GM12892 (cell line): Measurements from ENCODE around the gene FBXO24.
A peak's percentile ranks its signal among the peaks of the same experiment; 100 is the strongest.

Experiments used
- DNase-seq: peaks from one replicate; pipeline ENCODE4 v3.0.0; 2011; ENCODE audit not compliant: insufficient read length
- FAIRE-seq: peaks from 2 replicates; lab custom pipeline; 2011; peaks lifted over from hg19 to GRCh38; lab: Jason Lieb, UNC
- POLR2A ChIP-seq: IDR thresholded peaks from 2 replicates; pipeline ENCODE4 v1.6.1; 2011; ENCODE audit warnings: low read depth, low read length, control low read depth
- POLR2AphosphoS5 ChIP-seq: IDR thresholded peaks from 2 replicates; pipeline ENCODE4 v1.6.1; 2011; ENCODE audit warnings: low read depth, low read length, control low read depth
- TAF1 ChIP-seq: IDR thresholded peaks from 2 replicates; pipeline ENCODE4 v1.6.1; 2011; ENCODE audit warnings: low read depth, mild to moderate bottlenecking, control low read depth, low read length, borderline replicate concordance

The FBXO24 gene

DNA sequence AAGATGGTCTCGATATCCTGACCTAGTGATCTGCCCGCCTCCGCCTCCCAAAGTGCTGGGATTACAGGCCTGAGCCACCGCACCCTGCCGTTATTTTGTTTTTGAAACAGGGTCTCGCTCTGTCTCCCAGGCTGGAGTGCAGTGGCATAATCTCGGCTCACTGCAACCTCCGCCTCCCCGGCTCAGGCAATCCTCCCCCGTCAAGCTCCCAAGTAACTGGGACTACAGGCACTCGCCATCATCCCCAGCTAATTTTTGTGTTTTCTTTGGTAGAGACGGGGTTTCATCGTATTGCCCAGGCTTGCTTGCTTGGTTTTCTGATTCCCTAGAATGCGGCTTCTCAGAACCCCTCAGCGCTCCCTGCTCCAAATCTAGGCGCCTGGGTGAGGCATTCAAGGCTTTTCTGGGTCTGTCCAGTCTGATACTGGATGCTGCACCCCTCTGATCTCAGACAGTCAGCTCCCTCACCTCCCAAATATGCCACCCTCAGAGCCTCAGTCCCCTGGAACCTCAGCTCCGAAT, 53.9 kb downstream of the FBXO24 start:
- DNase-seq (no peak), FAIRE-seq (no peak)
- no peak for TF ChIP-seq POLR2AphosphoS5
- no peak for TF ChIP-seq TAF1
- TF ChIP-seq POLR2A, result no peak

DNA sequence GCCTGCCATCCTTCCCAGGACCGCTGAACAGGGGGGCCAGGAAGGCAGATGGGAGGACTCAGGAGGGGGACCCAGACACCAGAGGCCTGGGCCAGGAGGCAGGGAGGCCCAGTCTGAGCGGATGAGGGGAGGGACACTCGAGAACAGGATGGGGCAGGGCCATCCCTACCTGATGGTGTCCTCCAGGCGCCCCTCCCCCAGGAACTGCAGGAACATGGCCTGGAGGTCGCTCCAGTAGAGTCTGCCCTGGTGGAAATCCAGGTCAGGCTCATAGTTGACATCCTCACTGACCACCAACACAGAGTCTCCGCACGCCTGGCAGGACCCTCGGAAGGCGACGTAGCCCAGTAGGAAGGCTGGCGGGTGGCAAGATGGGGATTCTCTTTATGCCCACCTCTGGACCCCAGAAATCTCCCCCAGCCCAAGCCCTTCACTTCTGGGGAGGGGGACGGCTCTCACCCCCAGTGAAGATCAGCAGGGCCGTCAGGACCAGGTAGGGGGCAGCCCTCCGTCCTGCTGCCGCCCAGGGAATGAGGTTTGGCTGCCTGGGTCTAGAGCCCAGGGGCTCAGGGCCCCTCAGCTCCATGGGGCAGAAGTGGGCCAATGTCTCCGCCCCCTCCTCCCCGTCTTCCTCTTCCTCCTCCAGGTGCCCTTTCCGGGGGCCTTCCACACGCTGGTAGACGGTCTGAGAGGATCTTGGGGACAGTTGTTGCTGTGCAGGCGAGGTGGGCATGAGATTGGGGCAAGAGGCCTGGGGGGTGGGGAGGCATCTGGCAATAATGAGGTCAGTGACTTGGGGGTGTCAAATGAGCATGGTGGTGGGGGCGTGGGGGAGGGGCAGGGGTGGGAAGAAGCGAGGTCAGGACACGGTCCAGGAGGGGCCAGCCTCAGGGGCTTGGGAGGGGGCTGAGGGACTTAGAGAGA, 54.7 kb downstream of the FBXO24 start:
- DNase-seq (no peak), FAIRE-seq (no peak)
- TF ChIP-seq POLR2AphosphoS5 (no peak), TAF1 (no peak), POLR2A (no peak)

DNA sequence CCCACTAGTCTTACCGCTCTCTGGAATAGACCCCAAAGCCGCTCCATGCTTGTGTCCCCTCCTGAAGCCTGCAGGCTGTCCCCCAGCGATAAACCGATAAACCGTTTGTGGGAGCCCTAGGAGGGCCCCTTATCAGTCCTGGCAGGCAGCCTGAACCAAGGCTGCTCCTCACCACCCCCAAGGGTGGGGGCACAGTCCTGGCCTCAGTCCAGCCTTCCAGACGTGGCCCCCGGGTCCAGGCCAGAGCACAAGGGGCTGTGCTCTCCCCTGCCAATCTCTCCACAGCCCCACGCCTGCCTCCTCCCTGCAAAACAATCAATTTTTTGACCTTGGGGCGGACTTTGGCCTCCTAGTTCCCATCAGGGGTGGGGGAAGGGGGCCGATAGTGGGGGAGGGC, 55.3 kb downstream of the FBXO24 start, which contains the start of gene TFR2:
Gene TFR2 (minus strand): TSS at position 90 of the 397 bp plus-strand sequence. CDS start 43 bp downstream, at position 47.
- DNase-seq (no peak), FAIRE-seq (no peak)
- TF ChIP-seq POLR2A (no peak), POLR2AphosphoS5 (no peak), TAF1 (no peak)

DNA sequence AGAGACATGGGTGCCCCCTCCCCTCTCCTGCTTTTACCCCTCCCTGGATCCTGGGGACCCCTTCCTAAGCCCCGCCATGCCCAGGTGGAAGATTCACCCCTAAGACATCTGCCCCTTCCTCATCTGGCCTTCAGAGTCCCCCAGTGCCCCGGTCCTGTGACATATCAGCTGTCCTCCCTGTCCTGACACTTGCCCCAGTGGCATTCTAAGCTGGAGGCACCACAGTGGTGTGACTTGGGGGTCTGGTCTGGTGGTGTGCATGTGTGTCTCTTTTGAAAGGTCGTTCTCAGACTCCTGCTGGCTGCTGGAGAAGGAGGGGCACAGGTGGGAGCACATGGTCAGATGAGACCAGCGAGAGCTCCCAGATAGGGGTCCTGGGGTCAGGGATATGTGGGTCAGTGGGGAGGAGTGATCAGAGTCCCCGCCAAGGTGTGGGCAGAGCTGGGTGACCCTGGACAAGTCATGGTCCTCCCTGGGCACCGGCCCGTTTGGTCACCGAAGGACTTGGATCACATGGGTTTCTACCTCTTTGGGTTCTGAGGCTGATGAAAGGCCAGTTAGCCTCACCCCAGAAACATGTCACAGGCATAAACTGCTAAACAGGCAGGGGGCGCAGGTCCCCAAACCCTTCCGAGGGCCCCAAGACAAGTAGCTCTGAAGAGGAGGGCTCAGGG, 55.9 kb downstream of the FBXO24 start:
- TF ChIP-seq POLR2A (no peak), POLR2AphosphoS5 (no peak), TAF1 (no peak)
- DNase-seq (no peak), FAIRE-seq (no peak)

DNA sequence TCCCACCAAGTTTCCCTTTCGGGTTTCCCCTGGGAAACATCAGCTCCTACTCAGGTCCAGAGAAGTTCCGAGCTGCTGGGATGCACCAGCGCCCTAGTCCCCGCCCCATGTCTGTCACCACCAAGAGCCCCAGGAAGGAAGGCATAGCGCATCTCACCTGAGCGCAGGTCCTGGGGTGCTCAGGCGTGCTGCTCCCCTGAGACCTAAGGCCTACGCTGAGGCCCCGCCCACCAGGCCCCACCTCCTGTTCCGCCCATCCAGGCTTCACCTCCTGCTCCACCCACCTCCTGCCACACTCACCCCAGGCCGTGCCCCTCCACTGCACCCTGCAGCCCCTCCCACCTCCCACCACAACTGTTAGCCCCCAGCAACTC, 56.4 kb downstream of the FBXO24 start:
- FAIRE-seq (peak; percentile 73), DNase-seq (peak; percentile 86)
- no peak for TF ChIP-seq TAF1
- no peak for TF ChIP-seq POLR2AphosphoS5

DNA sequence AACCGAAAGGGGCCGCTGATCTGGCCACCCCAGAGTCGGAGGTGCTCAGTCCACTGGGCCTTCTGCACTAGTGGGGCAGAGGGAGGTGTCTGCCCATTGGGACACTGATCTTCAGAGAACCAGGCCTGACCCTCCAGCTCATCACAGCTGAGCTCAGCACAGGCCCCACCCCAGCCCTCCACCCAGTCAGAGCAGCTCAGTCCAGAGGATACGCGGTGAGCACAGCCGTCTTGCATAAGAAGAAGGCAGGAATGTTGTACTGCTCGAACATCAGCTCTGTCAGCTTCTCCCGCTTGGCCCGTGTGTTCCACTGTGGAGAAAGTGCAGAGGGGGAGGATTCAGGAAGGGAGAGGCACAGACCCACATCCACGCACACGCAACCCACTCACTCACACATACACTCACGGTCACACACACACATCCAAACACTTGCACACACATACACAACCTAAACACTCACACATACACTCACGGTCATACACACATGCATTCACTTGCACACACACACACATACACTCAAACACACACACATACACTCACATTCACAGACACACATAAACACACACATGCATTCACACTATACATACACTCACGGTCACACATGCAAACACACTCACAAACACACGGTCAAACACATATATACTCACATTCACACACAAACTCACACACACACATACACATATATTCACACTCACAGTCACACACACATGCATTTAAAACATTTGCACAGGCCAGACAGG, 63.9 kb downstream of the FBXO24 start:
- TF ChIP-seq TAF1, result no peak
- no peak for TF ChIP-seq POLR2AphosphoS5
- no peak for TF ChIP-seq POLR2A
- FAIRE-seq (no peak), DNase-seq (no peak)
